Stimulated activated CD4-positive, alpha-beta T cell treated with anti-CD3 and anti-CD28 coated beads, Interleukin-15, amount 100 ng/mL, for 24 hours (primary cell): ENCODE measurements around the gene ANKLE1.
A peak's percentile ranks its signal among the peaks of the same experiment; 100 is the strongest.

Source experiments
- DNase-seq: peaks from one replicate; pipeline ENCODE4 v3.0.0-alpha.2; 2020

The ANKLE1 gene

GRCh38 chr19:17309198-17309964 lies 27.7 kb downstream of the ANKLE1 start, which contains the start of gene DDA1:
Gene DDA1 (plus strand): TSS chr19:17309563. CDS start chr19:17309655, 92 bp downstream.
- DNase-seq = peak; percentile 100

DNA sequence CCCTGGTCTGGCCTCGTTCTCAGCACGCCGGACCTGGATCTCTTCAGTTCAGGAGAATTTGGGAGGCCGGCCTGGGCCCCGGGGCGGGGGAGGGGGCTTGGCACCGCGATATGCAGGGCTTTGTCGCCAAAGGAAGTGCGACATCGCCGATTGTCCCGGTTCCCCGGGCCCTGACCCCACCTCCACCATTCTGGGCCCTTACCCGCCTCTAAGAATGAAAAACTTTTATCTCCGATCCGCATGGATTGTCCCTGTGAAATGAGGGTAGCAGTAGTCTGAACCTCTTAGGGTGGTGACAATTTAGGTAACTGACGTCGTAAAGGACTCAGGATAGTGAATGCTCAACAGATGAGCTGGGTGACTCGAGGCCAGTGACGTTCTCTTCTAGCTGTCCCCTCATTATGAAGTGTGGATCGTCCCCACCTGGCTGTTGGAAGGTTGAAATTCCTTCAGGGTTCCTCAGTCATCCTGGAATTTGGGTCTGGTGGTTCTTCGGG lies 28.3 kb downstream of the ANKLE1 start:
- no peak for DNase-seq

DNA sequence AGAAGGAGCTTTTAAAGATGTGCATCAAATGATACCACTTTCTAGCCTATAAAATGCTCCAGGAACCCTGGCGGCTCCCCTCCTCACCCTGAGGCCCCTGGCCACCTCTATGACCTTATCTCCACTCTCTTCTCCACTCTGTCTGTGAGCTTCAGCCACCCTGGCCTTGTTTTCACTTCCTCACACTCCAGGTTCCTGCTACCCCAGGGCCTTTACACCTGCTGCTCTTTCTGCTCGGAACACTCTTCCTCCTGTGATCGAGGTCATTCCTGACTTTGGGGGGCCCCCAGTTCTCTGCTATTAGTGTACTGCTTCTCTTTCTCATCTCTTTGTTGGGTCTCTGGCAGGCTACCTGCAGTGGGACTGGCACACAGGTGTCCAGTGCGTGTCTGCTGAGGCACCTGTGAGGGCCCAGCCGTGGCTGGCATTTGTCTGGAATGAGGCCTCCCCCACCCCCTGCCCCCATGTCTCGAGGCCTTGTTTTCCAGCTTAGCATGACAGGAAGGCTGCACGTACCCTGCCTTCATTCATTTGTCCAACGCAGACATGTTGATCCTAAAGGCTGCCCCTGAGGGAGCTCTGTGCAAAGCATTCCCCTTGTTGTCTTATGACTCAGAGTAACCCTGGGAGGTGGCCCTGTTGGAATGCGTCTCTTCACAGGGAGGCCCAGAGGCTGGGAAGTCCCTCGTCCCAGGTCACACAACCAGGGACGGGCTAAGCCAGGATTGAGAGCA lies 29.9 kb downstream of the ANKLE1 start:
- DNase-seq = no peak

DNA sequence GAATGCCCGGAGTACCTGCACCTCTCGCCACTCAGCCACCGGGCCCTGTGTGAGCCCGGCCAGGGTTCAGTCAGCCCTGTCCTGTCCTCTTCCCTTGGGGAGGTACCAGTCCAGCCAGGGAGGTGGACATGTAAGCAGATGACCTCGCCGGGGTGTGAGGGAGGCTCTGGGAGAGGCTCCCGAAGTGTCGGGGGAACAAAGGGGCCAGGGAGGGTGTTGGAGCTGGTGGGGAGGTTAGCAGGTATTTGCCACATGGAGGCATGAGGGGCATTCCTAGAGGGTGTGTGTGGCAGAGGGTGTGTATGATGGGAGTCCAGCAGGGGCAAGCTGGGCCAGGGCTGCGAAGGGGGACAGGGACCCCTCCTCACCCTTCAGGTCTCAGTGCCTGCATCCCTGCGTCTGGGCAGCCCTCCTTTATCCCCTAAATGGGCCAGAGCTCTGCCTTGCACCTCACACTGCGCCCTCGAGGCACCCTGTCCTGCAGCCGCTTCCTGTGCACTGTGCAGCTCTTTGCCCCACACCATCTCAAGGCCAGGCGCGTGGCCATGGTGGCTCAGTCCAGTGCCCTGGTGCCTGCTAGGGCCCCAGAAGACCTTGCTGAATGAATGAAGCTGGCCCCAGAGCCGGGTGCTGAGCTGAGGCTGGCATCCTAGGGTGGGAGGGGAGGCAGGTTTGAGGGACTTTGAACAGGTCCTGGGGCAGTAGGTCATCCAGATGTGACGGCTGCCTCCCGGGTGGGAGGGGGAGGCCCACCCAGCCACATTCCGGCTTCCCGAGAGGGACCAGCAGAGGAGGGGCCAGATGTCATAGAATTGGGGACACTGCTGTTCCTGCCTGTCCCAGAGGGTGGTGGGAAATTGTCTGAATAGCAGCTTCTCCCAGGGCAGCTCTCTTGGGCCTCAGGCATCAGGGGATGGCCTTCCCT lies 30.8 kb downstream of the ANKLE1 start:
- DNase-seq = no peak

DNA sequence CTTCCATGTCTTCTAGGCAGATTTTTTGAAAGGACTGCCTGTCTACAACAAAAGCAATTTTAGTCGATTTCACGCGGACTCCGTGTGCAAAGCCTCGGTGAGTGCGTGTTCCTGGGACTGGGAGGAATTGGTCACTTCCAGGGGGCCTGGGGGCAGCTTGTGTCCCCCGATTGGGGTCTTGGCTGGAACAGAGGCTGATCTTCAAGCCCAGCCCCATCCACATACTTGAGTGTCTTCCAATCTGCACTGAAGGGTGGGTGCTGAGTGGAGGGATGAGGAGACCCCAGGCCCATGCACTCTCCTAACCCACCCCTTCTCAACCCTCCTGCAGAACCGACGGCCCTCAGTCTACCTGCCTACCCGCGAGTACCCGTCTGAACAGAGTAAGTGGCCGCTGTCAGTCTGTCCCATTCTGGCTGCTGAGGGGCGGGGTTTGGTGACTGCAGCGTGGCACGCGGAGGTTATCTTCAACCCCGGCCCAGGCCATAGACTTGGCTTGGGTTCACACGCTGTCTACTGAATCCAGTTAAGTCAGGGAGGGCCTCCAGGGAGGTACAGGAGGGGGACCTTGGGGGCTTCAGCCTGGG lies 32.4 kb downstream of the ANKLE1 start:
- no peak for DNase-seq

DNA sequence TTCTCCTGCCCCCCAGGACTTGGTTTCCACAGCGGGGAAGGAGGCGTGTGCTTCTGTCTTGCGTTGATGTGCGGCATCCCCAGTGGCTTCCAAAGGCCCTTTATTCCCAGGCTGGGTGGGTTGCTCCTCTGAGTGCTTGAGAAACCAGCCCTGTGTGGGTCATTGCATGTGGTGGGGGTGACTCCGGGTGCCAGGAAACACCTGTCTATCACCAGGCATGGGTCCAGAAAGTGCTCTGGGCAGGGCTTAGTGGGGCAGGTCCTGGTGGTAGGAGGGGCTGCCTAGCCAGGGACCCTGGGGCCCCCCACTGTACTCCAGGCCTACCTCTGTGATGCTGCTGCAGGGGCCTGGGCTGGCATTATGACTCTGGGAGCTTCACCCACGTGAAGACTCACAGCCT lies 37.3 kb downstream of the ANKLE1 start:
- DNase-seq = no peak

- DNase-seq = no peak
Observed at GRCh38 chr19:17319473-17320238, 38.0 kb downstream of the ANKLE1 start.

DNA sequence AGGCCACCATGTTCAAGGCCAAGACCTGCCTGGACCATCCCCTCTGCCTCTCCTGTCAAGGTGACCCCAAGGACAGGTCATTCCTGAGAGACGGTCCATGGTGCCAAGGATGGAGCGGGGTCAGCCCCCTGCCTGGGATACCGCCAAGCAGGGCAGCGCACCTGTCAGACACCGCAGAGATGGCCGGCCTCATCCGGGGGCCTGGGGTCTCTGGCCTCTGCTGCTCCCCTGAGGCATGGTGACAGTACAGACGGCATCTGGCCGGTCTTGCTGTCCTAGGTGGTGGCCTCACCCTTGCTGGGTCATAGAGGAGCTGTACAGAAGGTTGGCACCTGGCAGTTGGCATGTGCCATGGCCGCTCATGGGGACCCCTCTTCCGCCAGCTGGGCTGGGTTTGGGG lies 38.7 kb downstream of the ANKLE1 start:
- DNase-seq = no peak

DNA sequence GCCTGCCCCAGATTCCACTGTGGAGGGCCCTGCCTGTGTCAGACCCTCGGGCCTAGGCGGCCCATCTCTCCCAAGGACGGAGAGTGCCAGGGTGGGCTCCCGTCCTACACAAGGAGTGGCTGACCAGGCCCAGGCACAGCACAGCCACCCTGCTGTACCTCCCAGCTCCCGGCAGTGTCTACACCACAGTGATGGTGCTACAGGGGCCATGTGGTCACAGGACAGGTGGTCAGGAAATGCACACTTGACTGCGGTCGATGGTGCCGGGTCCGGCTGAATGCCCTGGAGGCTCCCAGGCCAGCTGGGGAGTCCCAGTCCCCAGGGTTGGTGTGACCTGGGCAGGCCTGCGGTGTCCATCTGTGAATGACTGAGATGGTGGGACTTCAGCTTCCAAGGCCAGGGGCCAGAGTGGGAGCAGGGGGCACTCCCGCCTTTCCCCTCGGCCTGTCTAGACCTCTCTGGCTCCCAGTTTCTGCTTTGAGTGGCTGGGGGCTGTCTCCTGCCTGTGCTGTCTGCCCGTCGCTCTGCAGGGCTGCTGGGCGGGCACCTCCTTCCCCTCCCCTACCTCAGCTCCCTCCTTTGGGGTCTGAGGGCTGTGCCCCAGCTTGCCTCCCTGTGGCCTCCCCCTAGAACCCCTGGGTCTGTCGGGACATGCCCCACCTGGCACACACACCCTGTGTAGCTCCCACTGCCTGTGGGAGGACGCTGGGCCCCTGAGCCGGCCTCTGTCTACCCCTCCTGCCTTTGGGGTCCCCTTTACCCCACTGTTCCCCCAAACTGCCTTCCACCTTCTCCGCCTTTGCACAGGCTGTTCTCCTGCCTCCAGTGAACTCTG lies 40.2 kb downstream of the ANKLE1 start:
- no peak for DNase-seq

- no peak for DNase-seq
Observed at GRCh38 chr19:17322854-17323253, 41.2 kb downstream of the ANKLE1 start.

- DNase-seq = no peak
Observed at GRCh38 chr19:17323300-17323963, 41.7 kb downstream of the ANKLE1 start.

DNA sequence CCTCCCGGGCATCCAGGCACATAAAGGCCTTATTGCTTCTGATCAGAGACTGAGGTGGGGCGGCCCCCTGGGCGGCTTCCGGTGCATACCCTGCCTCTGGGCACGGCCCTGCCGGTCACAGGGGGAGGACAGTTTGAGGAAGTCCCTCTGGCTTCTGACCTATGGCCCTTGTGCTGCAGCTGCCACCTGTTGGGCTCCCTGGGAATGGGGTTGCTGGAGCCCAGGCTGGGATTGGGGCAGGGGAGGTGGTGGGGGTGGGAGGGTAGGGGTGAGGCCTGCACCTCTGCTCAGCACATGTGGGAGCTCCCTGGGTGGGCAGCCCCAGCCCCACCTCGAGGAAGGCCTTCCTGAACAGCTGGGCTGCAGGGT lies 42.2 kb downstream of the ANKLE1 start:
- peak; percentile 24 for DNase-seq

DNA sequence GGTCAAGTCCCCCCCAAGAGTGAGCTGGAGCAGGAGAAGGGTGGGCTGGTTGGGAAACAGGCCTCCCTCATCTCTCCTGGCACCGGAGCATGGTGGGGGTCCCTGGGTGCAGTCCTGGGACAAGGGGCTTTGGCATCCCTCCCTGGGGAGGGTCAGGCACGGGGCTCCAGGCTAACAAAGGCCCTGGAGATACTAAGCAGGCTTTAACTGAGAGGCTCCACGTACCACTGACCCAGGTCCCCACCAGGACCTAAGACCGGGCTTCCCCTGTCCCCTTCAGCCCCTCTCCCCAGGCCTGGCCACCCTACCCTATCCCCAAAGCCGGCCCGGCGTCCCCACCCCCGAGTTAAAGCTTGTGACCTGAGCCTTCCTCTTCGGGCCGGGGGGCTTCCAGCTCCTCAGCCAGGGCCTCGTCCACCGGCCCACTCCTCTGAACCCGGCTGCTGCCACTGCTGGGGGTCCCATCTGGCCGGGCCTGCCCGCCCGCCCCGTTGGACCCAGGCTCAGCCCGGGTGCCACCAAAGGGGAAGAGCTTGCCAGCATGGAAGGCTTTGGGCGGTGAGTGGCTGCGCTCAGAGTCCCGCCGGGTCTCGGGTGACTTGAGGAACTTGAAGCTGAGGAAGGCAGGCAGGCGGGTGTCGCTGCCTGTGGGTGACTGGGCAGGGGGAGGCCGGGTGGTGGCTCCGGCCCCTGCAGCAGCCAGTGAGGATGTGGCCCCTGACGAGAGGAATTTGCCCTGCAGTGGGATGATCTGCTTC lies 42.8 kb downstream of the ANKLE1 start:
- no peak for DNase-seq

GRCh38 chr19:17325133-17325532 lies 43.4 kb downstream of the ANKLE1 start:
- DNase-seq = no peak

DNA sequence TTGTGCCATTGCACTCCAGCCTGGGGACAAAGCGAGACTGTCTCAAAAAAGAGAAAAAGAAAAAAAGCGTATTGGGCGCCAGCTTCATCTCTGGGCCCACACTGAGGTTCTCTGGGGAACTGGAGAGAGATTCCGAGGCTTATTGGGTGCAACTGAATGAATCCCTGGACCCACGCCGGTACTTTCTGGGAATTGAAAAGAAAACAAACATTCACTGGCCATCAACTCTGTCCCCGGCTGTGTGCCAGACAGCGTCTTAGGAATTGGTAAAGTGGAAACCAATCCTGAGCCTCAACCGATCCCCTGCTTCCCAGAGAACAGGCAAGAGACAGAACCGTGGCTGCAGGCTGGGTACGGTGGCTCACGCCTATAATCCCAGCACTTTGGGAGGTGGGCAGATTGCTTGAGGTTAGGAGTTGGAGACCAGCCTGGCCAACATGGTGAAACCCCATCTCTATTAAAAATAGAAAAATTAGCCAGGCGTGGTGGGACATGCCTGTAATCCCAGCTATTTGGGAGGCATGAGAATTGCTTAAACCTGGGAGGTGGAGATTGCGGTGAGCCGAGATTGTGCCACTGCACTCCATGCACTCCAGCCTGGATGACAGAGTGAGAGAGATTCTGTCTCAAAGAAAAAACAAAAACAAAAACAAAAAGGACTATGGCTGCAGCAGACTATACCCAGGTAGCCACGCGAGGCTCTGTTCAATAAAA lies 44.3 kb downstream of the ANKLE1 start:
- no peak for DNase-seq

DNA sequence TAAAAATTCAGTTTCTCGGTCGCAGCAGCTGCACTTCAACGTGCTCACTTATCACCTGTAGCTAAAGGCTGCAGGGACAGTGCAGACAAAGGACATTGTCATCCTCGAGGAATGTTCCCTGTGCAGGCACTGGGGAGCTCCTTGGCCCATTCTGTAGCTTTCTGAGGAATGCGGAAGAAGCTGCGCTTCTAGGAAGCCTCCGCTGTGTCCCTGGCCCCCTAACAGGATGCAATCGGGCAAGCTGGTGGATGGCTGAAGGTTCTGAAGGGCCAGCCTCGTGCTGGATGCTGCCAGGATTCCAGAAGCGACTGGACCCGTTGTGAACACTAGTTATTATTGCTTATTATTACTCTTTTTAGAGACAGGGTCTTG lies 44.9 kb downstream of the ANKLE1 start:
- DNase-seq = no peak

GRCh38 chr19:17327068-17327653 lies 45.5 kb downstream of the ANKLE1 start:
- no peak for DNase-seq

GRCh38 chr19:17327654-17328516 lies 46.2 kb downstream of the ANKLE1 start:
- peak; percentile 66 for DNase-seq
